ENCODE data around the gene CASK.
"Not testable (repeated sequence)": the region's sequence is repeated elsewhere in the genome, so short reads cannot be mapped to it uniquely, and the experiment has no call there.

CASK gene

DNA sequence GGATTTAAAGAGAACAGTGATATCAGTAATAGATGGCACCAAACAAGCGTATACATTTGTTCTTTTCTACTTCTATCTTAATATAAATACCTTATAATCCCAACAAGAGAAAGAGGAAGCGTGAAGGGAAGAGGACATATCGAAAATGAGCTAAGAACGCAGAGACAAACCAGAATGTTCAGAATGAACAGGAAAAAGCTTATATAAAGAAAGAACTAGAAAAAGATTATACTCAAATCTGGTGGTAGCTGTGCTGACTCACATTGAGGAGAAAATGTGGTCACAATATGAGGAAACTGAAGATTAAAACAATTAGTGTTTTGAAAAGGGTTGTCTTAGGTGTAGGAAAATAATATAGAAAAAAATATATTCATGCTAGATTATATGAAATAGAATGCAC lies 236.6 kb downstream of the CASK start:
- POLR2A ChIA-PET: no interaction called here
- DNase-seq (ENCODE audit: extremely low spot score): no peak
- CTCF ChIA-PET: no interaction called here
- TF ChIP-seq ELF4 (IDR thresholded peaks at IDR 0.05) (no peak), FOXM1 (IDR thresholded peaks at IDR 0.05; ENCODE audit: borderline replicate concordance) (no peak), L3MBTL2 (conservative IDR thresholded peaks at IDR 0.05) (no peak), HDGF (IDR thresholded peaks at IDR 0.05; ENCODE audit: borderline replicate concordance) (no peak), BHLHE40 (IDR thresholded peaks at IDR 0.05; ENCODE audit: borderline replicate concordance) (no peak), SUZ12 (IDR thresholded peaks at IDR 0.05) (no peak), LEF1 (IDR thresholded peaks at IDR 0.05; ENCODE audit: borderline replicate concordance) (no peak), FOXA1 (IDR thresholded peaks at IDR 0.05) (no peak), ARNT (IDR thresholded peaks at IDR 0.05) (no peak), CTBP1 (IDR thresholded peaks at IDR 0.05; ENCODE audit: borderline replicate concordance) (no peak), TARDBP (IDR thresholded peaks at IDR 0.05) (no peak), SP1 (IDR thresholded peaks at IDR 0.05) (no peak), FOXK2 (IDR thresholded peaks at IDR 0.05) (no peak), ZNF384 (IDR thresholded peaks at IDR 0.05) (no peak), NFRKB (IDR thresholded peaks at IDR 0.05) (no peak)
- TF ChIP-seq, protein P1, sequence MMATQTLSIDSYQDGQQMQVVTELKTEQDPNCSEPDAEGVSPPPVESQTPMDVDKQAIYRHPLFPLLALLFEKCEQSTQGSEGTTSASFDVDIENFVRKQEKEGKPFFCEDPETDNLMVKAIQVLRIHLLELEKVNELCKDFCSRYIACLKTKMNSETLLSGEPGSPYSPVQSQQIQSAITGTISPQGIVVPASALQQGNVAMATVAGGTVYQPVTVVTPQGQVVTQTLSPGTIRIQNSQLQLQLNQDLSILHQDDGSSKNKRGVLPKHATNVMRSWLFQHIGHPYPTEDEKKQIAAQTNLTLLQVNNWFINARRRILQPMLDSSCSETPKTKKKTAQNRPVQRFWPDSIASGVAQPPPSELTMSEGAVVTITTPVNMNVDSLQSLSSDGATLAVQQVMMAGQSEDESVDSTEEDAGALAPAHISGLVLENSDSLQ (IDR thresholded peaks at IDR 0.05): no peak

GRCh38 chrX:41684940-41685339 lies 238.4 kb downstream of the CASK start:
- ChIA-PET POLR2A (no interaction called here), CTCF (no interaction called here)
- DNase-seq (ENCODE audit: extremely low spot score): no peak
- no peak for TF ChIP-seq ARNT (IDR thresholded peaks at IDR 0.05)
- TF ChIP-seq, protein P1 (IDR thresholded peaks at IDR 0.05): no peak
- TF ChIP-seq HDGF (IDR thresholded peaks at IDR 0.05; ENCODE audit: borderline replicate concordance): no peak
- no peak for TF ChIP-seq ELF4 (IDR thresholded peaks at IDR 0.05)
- no peak for TF ChIP-seq SP1 (IDR thresholded peaks at IDR 0.05)
- no peak for TF ChIP-seq FOXM1 (IDR thresholded peaks at IDR 0.05; ENCODE audit: borderline replicate concordance)
- no peak for TF ChIP-seq TARDBP (IDR thresholded peaks at IDR 0.05)
- TF ChIP-seq SUZ12 (IDR thresholded peaks at IDR 0.05): no peak
- no peak for TF ChIP-seq CTBP1 (IDR thresholded peaks at IDR 0.05; ENCODE audit: borderline replicate concordance)
- no peak for TF ChIP-seq BHLHE40 (IDR thresholded peaks at IDR 0.05; ENCODE audit: borderline replicate concordance)
- no peak for TF ChIP-seq NFRKB (IDR thresholded peaks at IDR 0.05)
- TF ChIP-seq LEF1 (IDR thresholded peaks at IDR 0.05; ENCODE audit: borderline replicate concordance): no peak
- TF ChIP-seq FOXA1 (IDR thresholded peaks at IDR 0.05): no peak
- no peak for TF ChIP-seq ZNF384 (IDR thresholded peaks at IDR 0.05)
- no peak for TF ChIP-seq FOXK2 (IDR thresholded peaks at IDR 0.05)
- no peak for TF ChIP-seq L3MBTL2 (conservative IDR thresholded peaks at IDR 0.05)

DNA sequence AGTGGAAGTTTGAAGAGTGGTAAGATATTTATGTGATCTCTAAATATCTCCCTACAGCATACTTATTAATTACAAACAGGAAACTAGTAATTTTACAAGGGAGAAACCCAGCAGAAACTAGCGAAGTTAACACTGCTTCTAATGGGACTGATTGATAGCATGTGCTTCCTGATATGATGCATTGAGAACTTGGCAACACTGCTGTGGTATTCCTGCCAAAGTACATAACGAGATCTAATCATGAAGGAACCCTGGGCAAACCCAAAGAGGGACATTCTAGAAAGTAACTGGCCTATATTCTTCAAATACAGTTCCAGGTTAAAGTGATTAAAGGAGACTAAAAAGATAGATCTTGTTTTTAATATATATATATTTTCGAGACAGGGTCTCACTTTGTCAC lies 239.2 kb downstream of the CASK start:
- ChIA-PET CTCF (no interaction called here), POLR2A (no interaction called here)
- no peak for TF ChIP-seq TARDBP (IDR thresholded peaks at IDR 0.05)
- no peak for TF ChIP-seq SP1 (IDR thresholded peaks at IDR 0.05)
- no peak for TF ChIP-seq L3MBTL2 (conservative IDR thresholded peaks at IDR 0.05)
- TF ChIP-seq FOXM1 (IDR thresholded peaks at IDR 0.05; ENCODE audit: borderline replicate concordance): no peak
- no peak for TF ChIP-seq HDGF (IDR thresholded peaks at IDR 0.05; ENCODE audit: borderline replicate concordance)
- TF ChIP-seq, protein P1 (IDR thresholded peaks at IDR 0.05): no peak
- no peak for TF ChIP-seq ARNT (IDR thresholded peaks at IDR 0.05)
- TF ChIP-seq ZNF384 (IDR thresholded peaks at IDR 0.05): no peak
- no peak for TF ChIP-seq NFRKB (IDR thresholded peaks at IDR 0.05)
- DNase-seq (ENCODE audit: extremely low spot score): no peak

DNA sequence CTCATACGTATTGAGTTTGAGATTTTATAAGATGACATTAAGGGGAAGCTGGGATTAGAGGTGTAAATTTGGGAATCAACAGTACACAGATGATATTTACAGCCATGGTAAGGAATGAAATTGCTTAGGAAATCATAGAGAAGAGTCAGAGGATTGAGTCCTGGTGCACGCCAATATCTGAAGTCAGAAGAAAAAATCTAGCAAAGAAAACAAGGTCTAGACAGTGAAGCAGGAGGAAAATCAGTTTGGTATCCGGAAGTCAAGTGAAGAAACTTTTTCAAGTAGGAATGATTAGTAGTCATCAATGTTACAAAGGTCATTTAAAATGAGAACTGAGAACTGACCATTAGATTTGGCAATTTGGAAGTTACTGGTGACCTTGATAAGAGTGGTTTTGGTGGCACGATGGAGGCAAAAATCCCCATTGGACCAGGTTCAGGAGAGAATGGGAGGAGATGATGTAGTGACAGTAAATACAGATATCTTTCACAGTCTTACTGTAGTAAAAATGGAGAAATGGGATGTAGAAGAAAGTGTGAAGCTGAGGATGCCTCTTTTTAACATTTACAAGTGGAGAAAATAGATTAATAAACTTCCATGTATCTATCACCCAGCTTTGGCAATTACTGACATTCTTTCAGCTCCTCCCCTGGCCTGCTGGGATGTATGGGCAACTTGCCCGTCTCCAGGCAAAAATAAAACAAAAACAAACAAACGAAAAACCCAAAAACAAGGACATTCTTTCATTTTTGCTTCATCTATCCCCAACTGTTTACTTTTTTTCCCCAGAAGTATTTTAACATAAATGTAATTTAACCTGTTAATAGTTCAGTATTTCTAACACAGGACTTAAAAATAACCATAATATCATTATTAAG lies 245.9 kb downstream of the CASK start:
- DNase-seq (ENCODE audit: extremely low spot score): no peak
- TF ChIP-seq NFRKB (IDR thresholded peaks at IDR 0.05): no peak
- CTCF ChIA-PET: no interaction called here
- POLR2A ChIA-PET: no interaction called here

GRCh38 chrX:41676361-41676760 lies 247.0 kb downstream of the CASK start:
- POLR2A ChIA-PET; CTCF ChIA-PET; DNase-seq (ENCODE audit: extremely low spot score): not testable (repeated sequence)

DNA sequence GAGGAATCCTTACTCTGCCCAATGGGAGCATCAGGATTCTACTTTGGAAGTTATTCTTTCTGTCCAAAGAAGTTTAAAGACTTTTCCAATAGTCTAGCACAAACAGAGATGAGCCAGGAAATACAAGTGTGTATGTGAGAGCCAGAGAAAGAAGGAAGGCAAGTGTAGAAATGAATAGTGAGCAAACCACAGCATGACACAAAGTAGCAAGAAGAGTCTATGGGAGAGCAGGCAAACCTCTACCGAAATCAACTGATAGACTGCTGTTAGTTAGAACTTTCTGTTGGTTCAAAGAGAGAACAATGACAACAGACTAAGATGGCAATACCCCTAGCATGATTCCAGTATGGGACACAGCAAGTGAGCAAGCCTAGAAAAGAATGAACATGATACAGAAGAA lies 250.7 kb downstream of the CASK start:
- CTCF ChIA-PET: no interaction called here
- no peak for DNase-seq (ENCODE audit: extremely low spot score)
- POLR2A ChIA-PET: no interaction called here
- no peak for TF ChIP-seq ARNT (IDR thresholded peaks at IDR 0.05)
- no peak for TF ChIP-seq BHLHE40 (IDR thresholded peaks at IDR 0.05; ENCODE audit: borderline replicate concordance)
- TF ChIP-seq TARDBP (IDR thresholded peaks at IDR 0.05): no peak
- TF ChIP-seq HDGF (IDR thresholded peaks at IDR 0.05; ENCODE audit: borderline replicate concordance): no peak
- no peak for TF ChIP-seq SUZ12 (IDR thresholded peaks at IDR 0.05)
- no peak for TF ChIP-seq FOXA1 (IDR thresholded peaks at IDR 0.05)
- TF ChIP-seq ZNF384 (IDR thresholded peaks at IDR 0.05): no peak
- no peak for TF ChIP-seq CTBP1 (IDR thresholded peaks at IDR 0.05; ENCODE audit: borderline replicate concordance)
- TF ChIP-seq, protein P1 (IDR thresholded peaks at IDR 0.05): no peak
- TF ChIP-seq ELF4 (IDR thresholded peaks at IDR 0.05): no peak
- TF ChIP-seq FOXM1 (IDR thresholded peaks at IDR 0.05; ENCODE audit: borderline replicate concordance): no peak
- TF ChIP-seq LEF1 (IDR thresholded peaks at IDR 0.05; ENCODE audit: borderline replicate concordance): no peak
- no peak for TF ChIP-seq L3MBTL2 (conservative IDR thresholded peaks at IDR 0.05)
- no peak for TF ChIP-seq NFRKB (IDR thresholded peaks at IDR 0.05)
- no peak for TF ChIP-seq SP1 (IDR thresholded peaks at IDR 0.05)
- no peak for TF ChIP-seq FOXK2 (IDR thresholded peaks at IDR 0.05)
